Liver (tissue), 3 donors: ENCODE results near the gene CTAG1A.
"Not testable (repeated sequence)": the region's sequence is repeated elsewhere in the genome, so short reads cannot be mapped to it uniquely, and the experiment has no call there.

Source experiments
- CTCF ChIP-seq: fragments of 150-350 bp; IDR thresholded peaks from 2 replicates; pipeline ENCODE4 v1.5.1; 2017; ENCODE audit warnings: improper control_type of control experiment, low read depth, low read length; ENCODE audit not compliant: missing input control
- GABPA ChIP-seq, 2 donors: IDR thresholded peaks in 1 of 2; conservative IDR thresholded peaks in 1 of 2; 2 replicates each; pipeline ENCODE4 v1.6.1; 2016; ENCODE audit warnings: antibody characterized with exemption in 2 of 2, mild to moderate bottlenecking in 1 of 2, moderate library complexity in 1 of 2
- NR2F2 ChIP-seq: IDR thresholded peaks from 2 replicates; pipeline ENCODE4 v1.6.1; 2016; ENCODE audit warnings: antibody characterized with exemption
- donor health status: healthy.
- donor health status: healthy.

GRCh38 chrX:154584585-154585183 is at the start of gene CTAG1A:
- TF ChIP-seq NR2F2; CTCF; GABPA (IDR thresholded peaks at IDR 0.05 in 1 of 2, conservative IDR thresholded peaks at IDR 0.05 in 1 of 2): not testable (repeated sequence)
